Measurements from ENCODE around the gene TBCE. TPM values are rescaled to one million over a fixed set of nuclear protein-coding genes. Genes with fewer than 3 reads are reported as not detected.

Gene TBCE
- polyA plus RNA-seq, 3 donors = 15.4 to 19.4 (median 17.6) TPM

DNA sequence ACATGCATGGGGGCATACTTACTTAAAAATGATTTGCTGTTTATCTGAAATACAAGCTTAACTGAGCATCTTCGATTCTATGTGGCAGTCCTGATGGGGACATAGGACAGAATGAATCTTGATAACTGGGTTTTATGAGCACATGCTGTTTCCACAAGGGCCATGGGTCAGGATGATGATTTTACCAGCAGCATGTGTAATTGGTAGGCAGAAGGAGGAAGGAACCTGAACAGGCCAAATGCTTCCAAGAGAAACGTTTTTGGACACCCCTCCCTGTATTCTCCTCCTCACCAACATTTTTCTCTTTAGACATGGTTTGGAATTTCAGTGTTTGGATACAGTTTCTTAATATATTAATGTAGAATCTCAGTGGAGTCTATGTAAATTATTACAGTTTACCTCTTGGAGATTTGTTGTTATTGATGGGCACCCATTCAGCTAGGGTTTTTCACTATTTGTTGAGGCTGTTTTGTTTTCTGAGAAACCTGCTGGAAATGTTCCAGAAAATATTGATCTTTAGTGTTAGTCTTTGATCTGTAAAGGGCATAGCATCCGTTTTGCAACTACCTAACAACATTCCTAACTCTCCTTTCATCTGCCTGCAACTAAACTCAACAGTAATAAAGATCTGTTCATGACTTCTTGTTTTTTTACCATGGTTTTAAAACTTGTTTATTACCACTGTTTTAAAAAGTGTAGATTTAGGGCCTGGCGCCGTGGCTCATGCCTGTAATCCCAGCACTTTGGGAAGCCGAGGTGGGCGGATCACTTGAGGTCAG is 42.0 kb downstream of the TBCE start:
- Histone ChIP-seq H3K79me2 (ENCODE audit: insufficient read depth, low read length) (no peaks in the 10 kb centered on the region), H3K36me3 (replicated peaks in 1 of 2; ENCODE audit: control insufficient read depth in 1 of 2, insufficient read depth in 2 of 2, low read length in 2 of 2) (peaks cover 0 to 1% of the 10 kb centered on the region in 2 donors), H3K9ac (ENCODE audit: insufficient read depth, low read length, poor library complexity, severe bottlenecking) (no peak overlapping the region), H3K4me3 (replicated peaks in 1 of 3; ENCODE audit: low read depth in 2 of 3, low read length in 3 of 3) (no peak overlapping the region), H3K4me2 (replicated peaks; ENCODE audit: extremely low read depth, low read length, poor library complexity, severe bottlenecking) (no peak overlapping the region), H4K20me1 (ENCODE audit: insufficient read depth, low read length) (no peaks in the 10 kb centered on the region), H2AFZ (ENCODE audit: insufficient read depth, low read depth, low read length, poor library complexity, severe bottlenecking) (no peak overlapping the region), H3K27ac (ENCODE audit: low read depth in 1 of 2, low read length in 2 of 2) (no peak overlapping the region), H3K27me3 (ENCODE audit: control insufficient read depth in 2 of 2, insufficient read depth in 2 of 2, low read length in 2 of 2) (no peaks in the 10 kb centered on the region), H3K9me3 (replicated peaks in 1 of 2; ENCODE audit: control insufficient read depth in 1 of 2, insufficient read depth in 1 of 2, low read length in 2 of 2) (no peaks in the 10 kb centered on the region), H3K4me1 (ENCODE audit: control insufficient read depth in 1 of 2, insufficient read depth in 2 of 2, low read length in 2 of 2) (no peaks in the 10 kb centered on the region)
- intact Hi-C loops (cut with micrococcal nuclease) = no loop called here
- TF ChIP-seq, protein P1, sequence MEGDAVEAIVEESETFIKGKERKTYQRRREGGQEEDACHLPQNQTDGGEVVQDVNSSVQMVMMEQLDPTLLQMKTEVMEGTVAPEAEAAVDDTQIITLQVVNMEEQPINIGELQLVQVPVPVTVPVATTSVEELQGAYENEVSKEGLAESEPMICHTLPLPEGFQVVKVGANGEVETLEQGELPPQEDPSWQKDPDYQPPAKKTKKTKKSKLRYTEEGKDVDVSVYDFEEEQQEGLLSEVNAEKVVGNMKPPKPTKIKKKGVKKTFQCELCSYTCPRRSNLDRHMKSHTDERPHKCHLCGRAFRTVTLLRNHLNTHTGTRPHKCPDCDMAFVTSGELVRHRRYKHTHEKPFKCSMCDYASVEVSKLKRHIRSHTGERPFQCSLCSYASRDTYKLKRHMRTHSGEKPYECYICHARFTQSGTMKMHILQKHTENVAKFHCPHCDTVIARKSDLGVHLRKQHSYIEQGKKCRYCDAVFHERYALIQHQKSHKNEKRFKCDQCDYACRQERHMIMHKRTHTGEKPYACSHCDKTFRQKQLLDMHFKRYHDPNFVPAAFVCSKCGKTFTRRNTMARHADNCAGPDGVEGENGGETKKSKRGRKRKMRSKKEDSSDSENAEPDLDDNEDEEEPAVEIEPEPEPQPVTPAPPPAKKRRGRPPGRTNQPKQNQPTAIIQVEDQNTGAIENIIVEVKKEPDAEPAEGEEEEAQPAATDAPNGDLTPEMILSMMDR (IDR thresholded peaks at IDR 0.05) = no peak
- no CpG with 5 or more reads among the region's 7 CpGs for WGBS (ENCODE audit: insufficient coverage)
- no peak overlapping the region for H3K4me3 Mint-ChIP-seq
- H3K4me1 Mint-ChIP-seq = peaks cover 5% of the 10 kb centered on the region
- DNase-seq = no peak
- H3K27me3 Mint-ChIP-seq (ENCODE audit: low read depth in 3 of 3) = no peaks in the 10 kb centered on the region
- H3K36me3 Mint-ChIP-seq = peaks cover 2 to 8% of the 10 kb centered on the region in 2 donors
- peak overlapping the region in 3 of 7 donors; percentile 5 to 15 (median 6) for H3K27ac Mint-ChIP-seq
- H3K9me3 Mint-ChIP-seq = no peaks in the 10 kb centered on the region

DNA sequence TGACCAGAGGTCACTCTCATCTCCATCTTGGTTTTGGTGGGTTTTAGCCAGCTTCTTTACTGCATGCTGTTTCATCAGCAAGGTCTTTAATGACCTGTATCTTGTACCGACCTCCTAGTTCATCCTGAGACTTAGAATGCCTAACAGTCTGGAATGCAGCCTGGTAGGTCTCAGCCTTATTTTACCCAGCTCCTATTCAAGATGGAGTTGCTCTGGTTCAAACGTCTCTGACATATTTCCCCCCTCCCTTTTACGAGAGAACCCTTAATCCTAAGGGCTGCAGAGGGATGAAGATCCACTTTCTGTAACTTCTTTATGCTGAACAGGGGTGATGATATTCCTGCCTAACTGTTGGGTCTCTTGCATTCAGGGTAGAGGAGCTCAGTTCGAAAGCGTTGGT is 43.2 kb downstream of the TBCE start:
- peaks cover 4 to 9% of the 10 kb centered on the region in 2 donors for H3K36me3 ChIP-seq (replicated peaks in 1 of 2; ENCODE audit: control insufficient read depth in 1 of 2, insufficient read depth in 2 of 2, low read length in 2 of 2)
- H3K27me3 ChIP-seq (ENCODE audit: control insufficient read depth in 2 of 2, insufficient read depth in 2 of 2, low read length in 2 of 2) = no peaks in the 10 kb centered on the region
- Mint-ChIP-seq H3K27ac (peak overlapping the region in 1 of 7 donors; percentile 4), H3K9me3 (no peaks in the 10 kb centered on the region), H3K36me3 (peaks cover 7 to 8% of the 10 kb centered on the region in 2 donors), H3K27me3 (ENCODE audit: low read depth in 3 of 3) (no peaks in the 10 kb centered on the region), H3K4me3 (no peak overlapping the region), H3K4me1 (peaks cover 5% of the 10 kb centered on the region)
- 92% methylated on average over 1 of the region's 5 CpGs for WGBS (ENCODE audit: insufficient coverage)
- no peak overlapping the region for H2AFZ ChIP-seq (ENCODE audit: insufficient read depth, low read depth, low read length, poor library complexity, severe bottlenecking)
- no peak overlapping the region for H3K4me2 ChIP-seq (replicated peaks; ENCODE audit: extremely low read depth, low read length, poor library complexity, severe bottlenecking)
- H3K4me1 ChIP-seq (ENCODE audit: control insufficient read depth in 1 of 2, insufficient read depth in 2 of 2, low read length in 2 of 2) = no peaks in the 10 kb centered on the region
- no peak overlapping the region for H3K27ac ChIP-seq (ENCODE audit: low read depth in 1 of 2, low read length in 2 of 2)
- intact Hi-C loops (cut with micrococcal nuclease) = loop anchor here in 1 of 2 donors (10.0 kb wide), 2 partner anchors 306 to 926 kb away; no protein-coding TSS in a partner anchor
- no peaks in the 10 kb centered on the region for H3K79me2 ChIP-seq (ENCODE audit: insufficient read depth, low read length)
- H3K9ac ChIP-seq (ENCODE audit: insufficient read depth, low read length, poor library complexity, severe bottlenecking) = no peak overlapping the region
- H4K20me1 ChIP-seq (ENCODE audit: insufficient read depth, low read length) = no peaks in the 10 kb centered on the region
- H3K4me3 ChIP-seq (replicated peaks in 1 of 3; ENCODE audit: low read depth in 2 of 3, low read length in 3 of 3) = no peak overlapping the region
- TF ChIP-seq, protein P1 (IDR thresholded peaks at IDR 0.05) = no peak
- no peaks in the 10 kb centered on the region for H3K9me3 ChIP-seq (replicated peaks in 1 of 2; ENCODE audit: control insufficient read depth in 1 of 2, insufficient read depth in 1 of 2, low read length in 2 of 2)
- DNase-seq = no peak

Data from CD14-positive monocyte (primary cell).